Activated CD8-positive, alpha-beta memory T cell treated with anti-CD3 and anti-CD28 coated beads, Interleukin-2, amount 50 U/mL, for 24 hours (primary cell): ENCODE measurements around the gene MORN1.

Experiments used
- DNase-seq: peaks from one replicate; pipeline ENCODE4 v3.0.0-alpha.2; 2020; ENCODE audit errors: extremely low read depth

MORN1 gene

DNA sequence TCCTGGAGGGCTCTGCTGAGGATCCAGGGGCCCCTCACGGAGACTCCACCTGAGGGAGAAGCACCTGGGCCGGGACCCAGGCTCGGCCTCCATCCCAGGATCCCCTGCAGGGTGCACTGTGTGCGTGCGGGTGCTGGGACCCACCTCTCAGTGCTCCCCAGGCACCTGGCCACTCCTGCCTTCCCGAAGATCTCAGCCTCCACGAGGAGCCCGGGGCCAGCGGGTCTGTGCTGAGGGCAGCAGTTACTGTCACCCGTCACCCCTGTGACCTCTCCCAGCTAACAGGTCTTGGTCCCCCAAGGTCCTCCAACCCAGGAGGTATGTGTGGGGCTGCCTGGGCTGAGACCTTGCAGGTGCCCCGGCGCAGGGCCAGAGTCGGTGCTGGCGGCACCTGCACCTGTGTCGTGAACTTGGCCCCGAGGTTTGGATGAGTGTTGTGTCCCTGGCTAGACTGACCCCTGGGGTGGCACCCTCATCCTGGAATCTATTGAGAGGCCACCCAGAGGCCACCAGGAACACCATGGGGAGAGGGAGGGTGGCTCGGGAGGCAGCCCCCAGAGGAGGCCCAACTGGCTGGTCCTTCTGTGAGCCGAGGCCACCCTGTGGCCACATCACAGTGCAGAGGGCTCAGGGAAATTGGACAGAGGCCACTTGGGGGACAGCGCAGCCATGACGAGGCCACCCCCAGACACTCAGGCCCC is 17.7 kb downstream of the MORN1 start:
- DNase-seq, result no peak

DNA sequence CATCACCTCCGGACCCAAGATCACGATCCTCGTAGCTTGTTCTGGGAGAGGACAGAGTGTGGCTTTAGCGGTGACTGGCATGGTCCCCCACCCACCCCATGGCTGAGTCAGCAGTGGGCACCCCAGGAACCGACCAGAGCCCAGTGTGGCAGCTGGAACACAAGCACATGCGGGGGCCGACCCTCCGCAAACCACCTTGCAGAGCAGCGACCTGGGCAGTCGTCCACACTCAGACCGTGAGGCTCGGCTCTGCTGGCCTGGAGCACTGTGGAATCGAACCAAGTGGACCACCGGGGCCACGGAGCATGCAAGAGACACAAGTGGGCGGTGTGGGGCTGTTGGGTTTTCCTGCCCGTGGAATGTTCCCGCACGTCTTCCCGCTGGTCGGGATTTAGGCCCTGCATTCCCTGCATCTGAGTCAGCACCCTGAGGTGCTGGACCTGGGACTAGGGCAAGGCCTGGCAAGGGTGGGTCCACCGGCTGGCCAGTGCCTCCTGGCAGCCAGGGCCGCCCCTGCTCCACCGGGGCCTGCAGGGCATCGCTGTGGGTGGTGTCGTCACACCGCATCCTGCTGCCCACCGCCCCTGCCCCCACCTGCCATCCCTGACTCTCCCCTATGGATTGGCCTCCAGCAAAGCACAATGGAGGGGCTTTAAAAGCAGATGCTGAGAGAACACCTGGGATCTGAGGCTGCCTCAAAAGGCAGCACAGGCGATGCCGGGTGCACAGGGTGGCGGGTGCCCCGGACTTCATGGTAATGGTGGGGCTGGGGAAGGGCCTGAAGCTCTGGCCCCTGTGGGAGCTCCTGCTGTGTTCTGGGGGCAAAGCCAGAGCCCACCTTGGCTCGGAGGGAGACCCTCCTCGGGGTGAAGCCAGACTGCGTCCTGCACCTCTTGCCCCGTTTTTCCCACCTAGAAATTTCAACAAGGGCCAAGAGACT is 18.5 kb downstream of the MORN1 start:
- no peak for DNase-seq

DNA sequence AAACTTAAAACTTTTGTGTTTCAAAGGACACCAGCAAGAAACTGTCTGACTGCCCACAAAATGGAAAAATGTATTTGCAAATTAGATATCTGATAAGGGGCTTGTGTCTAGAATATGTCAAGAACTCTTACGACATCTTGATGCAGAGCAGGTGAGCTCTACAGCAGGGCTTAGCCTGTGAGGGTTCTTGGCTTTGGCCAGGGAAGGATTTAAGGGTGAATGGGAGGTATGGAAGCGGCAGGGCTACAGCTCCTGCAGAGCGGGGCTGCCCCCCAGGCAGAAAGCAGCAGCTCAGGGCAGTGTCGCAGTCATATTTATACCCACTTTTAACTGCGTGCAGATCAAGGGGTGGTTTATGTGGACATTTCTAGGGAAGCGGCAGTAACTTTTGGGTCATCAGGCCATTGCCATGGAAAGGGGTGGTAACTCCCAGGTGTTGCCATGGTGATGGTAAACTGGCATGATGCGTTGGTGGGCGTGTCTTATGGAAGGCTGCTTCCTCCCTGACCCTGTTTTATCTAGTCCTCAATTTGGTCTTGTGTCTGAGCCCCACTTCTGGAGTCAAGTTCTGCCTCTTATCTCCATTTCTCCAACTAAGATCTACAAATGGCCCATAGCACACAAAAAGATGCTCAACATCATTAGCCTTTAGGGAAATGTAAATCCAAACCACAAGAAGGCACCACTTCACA is 23.2 kb downstream of the MORN1 start:
- no peak for DNase-seq

DNA sequence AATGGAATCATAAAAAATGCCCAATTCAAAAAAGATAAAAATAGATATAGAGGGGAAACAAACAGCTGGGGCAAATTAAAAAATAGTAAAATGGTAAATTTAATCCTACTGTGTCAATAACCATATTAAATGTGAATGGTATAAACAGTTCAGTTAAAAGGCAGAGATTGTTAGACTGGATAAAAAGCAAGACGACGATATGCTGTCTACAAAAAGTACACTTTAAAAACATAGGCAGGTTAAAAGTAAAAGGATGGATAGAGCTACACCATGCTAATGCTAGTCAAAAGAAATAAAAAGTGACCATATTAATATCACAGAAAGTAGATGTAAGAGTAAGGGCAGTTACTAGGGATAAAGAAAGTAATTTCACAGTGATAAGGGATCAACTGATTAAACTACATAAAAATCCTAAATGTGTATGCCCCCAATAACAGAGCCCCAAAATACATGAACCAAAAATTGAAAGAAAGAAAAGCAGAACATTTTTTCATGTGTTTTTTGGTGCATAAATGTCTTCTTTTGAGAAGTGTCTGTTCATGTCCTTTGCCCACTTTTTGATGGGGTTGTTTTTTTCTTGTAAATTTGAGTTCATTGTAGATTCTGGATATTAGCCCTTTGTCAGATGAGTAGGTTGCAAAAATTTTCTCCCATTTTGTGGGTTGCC is 27.4 kb downstream of the MORN1 start:
- no peak for DNase-seq

DNA sequence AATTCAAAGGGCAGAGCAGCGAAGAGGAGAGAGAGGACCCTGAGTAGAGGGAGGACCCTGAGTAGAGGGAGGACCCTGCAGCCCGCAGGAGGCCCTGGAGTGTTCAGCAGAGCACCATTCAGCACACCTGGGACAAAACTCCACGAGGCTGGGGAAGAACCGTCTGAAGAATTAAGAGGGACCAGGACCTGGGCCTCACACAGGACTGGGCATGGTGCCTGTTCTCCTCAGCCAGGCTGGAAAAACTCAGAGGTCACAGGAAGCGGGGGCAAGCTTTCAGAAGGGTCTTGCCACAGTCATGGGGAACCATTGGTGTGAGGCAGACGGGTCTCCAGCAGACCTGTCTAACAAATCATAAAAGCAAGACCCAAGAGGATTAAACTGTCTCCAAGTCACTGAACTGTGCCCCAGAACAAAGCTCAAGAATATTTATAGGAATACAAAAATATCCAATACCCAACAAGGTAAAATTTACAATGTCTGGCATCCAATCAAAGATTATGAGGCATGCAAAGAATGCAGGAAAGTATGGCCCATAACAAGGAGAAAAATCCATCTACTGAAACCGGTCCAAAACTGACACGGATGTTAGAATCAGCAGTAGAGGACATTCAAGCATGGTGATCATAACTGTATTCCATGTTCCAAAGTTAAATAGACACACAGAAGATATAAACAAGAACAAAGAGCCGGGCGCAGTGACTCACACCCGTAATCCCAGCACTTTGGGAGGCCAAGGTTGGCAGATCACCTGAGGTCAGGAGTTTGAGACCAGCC is 30.6 kb downstream of the MORN1 start:
- DNase-seq, result no peak

DNA sequence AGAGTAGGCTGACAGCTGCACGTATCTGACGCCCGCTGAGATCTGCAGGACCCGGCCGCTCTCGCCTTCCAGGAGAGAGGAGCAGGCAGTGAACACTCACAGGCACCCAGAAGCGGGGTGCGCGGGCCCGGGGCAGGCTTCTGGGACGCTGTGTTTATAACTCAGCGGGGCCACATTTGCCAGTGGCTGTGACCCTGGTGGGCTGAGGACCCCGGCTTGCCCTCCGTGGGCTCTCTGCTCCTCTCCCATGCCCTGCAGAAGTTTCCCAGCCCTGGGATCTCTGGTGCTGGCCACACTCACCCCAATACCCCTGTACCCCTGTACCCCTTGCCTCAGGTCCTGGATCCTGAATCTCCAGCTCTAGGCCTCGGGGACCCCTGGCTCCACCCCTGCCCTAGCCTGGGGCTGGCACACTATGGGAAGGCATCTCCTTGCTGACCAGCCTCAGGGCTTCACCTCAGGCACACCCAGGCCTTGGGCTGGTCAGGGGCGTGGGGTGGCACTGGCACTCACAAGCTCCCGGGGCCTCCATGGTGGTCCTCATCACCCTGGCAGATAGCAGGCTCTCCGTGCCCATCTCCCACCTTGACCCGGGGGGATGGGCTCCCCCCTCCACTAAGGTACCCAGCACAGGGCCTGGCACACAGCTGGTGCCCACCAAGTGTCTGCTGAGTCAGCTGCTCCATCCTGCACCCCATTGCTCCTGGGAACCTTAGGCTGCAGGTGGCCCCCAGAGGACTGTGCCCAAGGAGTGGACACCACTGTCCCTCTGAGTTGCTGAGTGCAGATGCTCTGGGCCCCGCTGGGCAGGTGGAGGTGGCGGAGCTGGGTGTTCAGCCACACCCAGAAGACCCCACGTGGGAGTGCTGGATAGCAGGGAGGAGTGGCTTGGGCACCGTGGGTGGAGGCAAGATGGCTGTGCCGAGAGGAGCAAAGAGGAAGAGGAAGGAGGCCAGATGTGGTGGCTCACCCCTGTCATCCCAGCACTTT is 32.4 kb downstream of the MORN1 start:
- DNase-seq, result no peak

DNA sequence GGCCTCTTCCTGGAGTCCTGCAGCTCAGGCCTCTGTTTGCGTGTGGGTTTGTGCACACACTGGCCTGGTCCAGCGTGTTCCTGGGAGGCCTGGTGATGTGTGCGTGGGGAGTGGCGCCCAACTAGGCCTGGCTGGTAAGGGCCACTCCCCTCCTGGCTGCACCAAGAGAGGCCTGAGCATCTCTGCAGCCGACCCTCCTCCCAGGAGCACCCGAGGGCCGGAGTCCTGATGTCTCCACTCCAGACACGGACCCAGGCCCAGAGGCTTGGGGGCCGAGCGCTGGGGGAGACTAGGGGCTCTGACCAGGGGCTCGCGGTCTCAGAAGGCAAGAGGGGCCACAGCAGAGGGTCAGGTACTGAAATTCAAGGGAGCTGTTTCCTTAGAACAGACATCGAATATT is 33.3 kb downstream of the MORN1 start:
- DNase-seq, result no peak

DNA sequence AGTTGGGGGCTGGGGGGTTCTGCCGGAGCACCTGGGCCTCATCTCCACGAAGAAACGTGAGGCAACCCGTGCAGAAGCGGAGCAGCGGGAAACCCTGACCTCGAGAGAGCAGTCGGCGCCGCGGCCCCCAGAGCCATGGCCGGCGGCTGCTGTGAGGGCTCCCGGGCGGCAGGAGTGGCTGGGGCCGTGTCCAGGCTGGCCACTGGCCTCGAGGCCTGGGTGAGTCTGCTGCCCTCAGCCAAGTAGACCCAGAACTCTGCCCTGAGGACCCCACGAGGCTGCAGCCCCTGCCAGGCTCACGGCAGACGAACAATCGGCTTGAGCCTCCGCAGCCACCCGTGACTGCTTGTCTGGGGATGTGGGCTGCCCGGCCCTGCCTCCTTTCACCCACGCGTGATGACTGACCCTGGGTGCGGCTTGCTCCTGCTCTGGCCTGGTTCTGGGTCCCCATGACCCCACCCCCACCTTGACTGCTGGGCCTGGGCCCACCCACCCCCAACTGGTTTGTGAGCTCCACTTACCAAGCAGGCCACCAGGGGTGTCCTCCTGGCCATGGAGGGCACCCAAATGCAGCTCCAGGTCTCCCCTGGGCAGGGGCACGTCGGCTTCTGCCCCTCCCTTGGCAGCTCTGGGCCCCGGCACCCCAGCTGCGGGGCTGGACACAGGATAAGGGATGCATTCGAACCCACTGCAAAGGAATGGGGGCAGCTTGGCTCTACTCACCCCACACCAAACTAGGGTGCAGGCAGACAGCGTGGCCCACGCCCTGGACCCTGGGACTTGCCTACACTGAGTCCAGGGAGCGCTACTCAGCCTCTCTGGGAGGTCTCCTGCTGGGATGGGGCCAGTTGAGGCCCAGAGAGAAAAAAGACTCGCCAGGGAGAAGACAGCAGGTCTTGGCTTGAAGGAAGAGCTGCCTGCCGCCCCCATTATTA is 34.2 kb downstream of the MORN1 start:
- no peak for DNase-seq

DNA sequence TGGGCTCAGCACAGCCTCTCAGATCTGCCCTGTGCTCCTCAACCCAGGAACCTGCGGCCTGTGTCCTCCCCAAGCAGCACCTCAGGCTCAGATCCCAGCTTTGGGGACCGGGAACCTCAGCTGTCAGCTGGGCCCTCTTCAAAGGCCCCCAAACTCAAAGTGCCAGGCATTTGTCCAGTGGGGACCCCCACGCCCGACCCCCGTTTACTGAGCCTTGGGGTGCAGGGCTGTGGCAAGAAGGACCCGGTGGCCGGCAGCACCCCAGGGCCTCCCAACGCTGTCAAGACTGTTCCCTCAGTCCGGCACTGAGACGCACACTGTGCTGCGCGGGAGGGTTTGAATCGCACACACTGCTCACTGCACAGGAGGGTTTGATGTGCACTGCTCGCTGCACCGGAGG is 35.0 kb downstream of the MORN1 start:
- no peak for DNase-seq

DNA sequence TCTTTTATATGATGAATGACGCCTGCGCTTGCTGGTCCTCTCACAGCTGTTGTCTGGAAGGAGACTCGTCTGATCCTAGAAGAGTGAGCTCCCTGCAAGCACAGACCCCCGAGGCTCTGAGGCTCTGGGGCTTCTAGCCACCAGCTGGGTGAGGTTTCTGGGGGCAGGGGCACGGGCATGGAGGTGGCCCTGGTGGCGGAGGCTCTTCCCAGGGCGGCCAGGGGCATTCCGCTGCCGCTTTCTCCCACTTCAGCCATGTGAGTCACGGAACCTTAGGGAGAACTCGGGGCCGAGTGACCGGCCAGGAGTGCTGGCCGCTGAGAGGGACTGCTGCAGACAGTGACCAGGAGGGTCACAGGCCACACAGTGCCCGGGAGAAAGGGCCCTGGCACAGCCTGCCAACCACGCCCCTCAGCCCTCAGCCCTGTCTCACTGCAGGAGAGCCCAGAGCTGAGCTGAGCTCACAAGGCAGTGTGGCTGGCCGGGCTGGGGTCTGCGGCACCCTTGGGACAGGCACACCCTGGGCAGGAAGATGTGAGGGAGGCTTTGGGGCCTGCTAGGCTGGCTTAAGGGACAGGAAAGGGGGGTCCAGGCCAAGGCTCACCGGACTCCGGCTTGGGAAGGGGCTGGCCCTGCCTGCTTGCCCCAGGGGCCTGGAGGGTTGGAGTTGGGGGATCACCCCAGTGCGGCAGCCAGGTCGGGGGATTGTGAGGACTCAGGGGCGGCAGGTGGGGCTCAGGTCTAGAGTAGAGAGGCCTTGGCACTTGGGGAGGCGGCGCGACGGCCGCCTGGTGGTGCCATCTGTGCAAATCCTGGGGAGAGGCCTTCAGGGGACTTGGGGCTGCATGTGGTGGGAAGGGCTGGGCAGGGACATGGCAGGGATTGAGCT is 35.7 kb downstream of the MORN1 start:
- no peak for DNase-seq

DNA sequence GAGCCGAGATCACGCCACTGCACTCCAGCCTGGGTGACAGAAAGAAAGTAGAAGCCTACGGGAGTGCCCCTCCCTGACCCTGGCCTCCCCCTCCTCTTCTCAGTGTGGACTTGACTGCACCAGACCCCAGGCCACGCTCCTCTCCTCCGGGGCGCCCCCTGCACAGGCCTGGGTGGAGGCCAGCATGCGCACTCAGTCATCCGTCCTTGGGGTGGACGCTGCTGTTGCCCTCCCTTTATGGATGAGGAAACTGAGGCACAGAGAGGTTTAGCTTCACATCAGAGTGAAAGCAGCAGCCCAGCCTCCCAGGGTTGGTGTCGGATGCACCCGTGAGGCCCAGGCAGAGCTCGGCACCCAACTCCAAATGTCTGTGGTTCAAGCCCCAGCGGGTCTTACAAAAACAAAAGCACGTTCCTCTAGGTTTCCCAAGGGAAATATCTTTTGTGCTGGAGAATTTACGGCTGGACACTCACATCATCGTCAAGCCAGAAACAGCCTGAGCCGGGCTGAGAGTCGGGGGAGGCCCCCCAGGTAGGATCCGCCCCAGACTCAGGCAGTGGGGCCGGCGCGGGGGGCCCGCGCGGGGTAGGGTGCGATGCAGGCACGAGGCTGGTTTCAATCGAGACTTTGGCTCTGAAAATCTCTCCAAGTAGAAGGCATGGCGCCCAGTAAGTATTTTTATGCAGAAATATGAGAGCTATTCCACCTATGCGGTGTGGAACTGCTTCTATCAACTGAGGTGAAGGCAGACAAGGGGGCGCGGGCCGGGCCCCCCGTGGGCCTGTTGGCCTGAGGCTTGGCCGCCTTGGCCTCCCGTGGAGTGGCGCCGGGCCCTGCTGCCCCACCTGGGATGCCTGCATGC is 36.6 kb downstream of the MORN1 start:
- DNase-seq, result no peak

DNA sequence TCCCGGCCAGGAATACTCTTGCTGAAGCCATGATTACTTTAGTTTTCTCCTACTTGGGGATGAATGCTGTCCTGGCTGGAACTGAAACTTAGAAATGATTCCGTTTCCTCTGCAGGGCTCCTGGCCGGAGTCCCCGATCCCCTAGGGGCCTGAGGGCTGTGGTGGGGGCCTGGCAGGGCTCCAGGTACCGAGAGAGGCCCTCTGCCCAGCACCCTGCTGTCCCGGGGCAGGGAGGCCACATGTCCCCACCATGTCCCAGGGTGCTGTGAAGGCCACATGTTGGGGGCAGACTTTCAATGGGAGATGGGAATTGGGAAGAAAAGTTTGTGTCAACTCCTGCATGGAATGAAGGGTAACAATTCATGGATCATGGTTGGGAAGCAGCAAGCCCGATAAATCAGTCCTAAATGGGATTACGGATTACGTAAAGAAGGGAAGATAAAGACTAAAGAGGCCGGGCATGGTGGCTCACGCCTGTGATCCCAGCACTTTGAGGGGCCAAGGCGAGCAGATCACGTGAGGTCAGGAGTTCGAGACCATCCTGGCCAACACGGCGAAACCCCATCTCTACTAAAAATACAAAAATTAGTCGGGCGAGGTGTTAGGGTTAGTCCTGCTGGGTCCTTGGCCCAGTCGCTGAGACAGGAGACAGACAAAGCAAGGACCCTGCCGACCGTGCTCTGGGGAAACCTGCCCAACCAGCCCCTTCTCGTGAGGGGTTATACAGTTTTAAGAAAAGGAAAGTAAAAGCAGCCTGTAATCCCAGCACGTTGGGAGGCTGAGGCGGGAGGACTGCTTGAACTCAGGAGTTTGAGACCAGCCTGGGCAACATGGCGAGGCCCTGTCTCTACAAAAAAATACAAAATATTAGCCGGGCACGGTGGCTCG is 37.6 kb downstream of the MORN1 start:
- no peak for DNase-seq

DNA sequence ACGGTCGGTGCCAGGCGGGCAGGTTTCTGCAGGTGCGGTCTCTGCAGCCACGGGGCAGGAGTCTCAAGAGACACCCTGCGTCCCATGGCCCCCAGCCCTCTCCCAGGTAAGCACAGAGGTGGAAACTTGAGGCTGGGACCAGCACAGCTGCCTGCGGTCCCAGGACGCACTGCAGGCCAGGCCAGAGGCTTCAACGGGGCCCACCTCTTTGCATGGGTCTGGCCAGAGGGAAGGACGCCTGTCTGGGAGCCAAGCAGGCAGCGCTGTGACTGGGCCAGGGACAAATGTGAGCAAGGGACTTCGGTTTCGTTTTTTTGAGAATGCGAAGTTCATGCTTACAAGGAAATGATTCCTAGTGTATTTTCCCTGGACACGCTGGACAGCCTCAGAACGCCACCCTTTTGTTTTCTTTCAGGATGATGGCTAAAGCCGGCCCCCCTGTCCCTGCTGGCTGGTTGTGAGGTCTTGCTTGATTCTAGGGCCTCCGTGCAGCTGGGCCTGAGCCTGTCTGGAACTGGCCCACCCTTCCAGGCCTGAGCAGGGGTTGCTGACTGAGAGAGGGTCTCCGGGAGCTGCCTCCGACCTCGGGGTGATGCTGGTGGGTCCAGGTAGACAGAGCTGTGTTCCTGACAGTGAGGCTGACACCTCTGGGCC is 38.3 kb downstream of the MORN1 start:
- no peak for DNase-seq

DNA sequence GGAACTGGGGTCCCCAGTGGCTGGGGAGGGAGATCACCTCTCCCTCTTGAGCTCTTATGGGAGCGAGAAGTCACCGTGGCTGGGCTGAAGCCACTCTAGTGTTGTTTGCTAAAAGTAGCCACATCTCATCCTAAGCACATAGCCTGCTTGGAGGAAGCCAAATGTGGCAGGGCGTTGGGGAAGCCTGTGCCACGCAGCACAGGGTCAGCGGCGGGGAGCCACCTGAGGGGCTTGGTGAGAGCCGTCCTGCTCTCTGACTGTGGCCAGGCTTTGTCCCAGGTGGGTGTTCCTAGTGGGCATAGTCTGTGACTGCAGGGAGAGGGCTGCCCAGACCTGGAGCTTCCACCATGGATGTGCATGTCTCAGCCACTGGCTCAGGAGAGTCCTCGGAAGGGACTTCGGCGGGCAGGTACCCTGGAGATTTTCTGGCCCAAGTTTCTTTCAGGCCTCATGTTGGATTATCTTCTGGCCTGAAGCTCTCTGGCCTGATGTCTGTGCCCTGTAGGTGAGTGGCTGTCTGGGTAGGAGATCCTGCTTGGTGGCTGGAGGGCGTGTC is 38.9 kb downstream of the MORN1 start:
- no peak for DNase-seq

DNA sequence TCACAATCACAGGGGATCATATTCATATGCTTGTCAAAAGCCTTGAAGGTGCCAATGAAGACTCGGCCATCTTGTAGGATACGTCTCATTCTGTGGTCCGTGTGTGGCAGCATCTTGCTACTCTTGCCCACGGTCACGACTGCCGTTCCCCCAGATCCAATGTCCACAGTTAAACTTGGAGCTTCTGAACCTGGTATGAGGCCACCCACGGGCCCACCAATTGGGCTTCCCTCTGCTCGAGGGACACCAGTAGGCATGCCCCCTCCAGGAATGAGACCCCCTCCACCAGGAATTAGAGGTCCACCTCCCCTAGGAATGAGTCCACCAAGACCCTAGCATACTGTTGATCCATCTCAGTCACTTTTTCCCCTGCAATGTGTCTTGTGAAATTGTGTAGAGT is 39.6 kb downstream of the MORN1 start:
- DNase-seq, result no peak
